MM.1S (cell line): ENCODE results near the gene FAM124A.

Experiments
- DNase-seq: peaks from one replicate; pipeline ENCODE4 v3.0.0-alpha.2; 2015
- H2AFZ ChIP-seq: fragments of 300-600 bp; sonication (generic); 2 replicates; pipeline ENCODE4 v1.6.0; 2016; ENCODE audit warnings: antibody characterized with exemption, low read length
- H3F3A ChIP-seq: fragments of 300-600 bp; sonication (generic); 2 replicates; pipeline ENCODE4 v1.6.1; 2016; ENCODE audit warnings: mild to moderate bottlenecking, antibody characterized with exemption, low read length, moderate library complexity, mixed read lengths; ENCODE audit not compliant: insufficient read depth
- H3K27ac ChIP-seq: fragments of 300-600 bp; sonication (generic); 2 replicates; pipeline ENCODE4 v1.5.1; 2016; ENCODE audit warnings: mild to moderate bottlenecking, low read length
- H3K27me3 ChIP-seq: fragments of 300-600 bp; sonication (generic); replicated peaks from 2 replicates; pipeline ENCODE4 v1.6.0; 2016; ENCODE audit warnings: low read length; ENCODE audit not compliant: insufficient read depth
- H3K36me3 ChIP-seq: fragments of 300-600 bp; sonication (generic); replicated peaks from 2 replicates; pipeline ENCODE4 v1.6.1; 2016; ENCODE audit warnings: mild to moderate bottlenecking, low read length, mixed read lengths; ENCODE audit not compliant: insufficient read depth
- H3K4me1 ChIP-seq: fragments of 300-600 bp; sonication (generic); 2 replicates; pipeline ENCODE4 v1.6.1; 2016; ENCODE audit warnings: low read length, mixed read lengths
- H3K4me2 ChIP-seq: fragments of 300-600 bp; sonication (generic); 2 replicates; pipeline ENCODE4 v1.6.0; 2016; ENCODE audit warnings: low read depth, low read length
- H3K4me3 ChIP-seq: fragments of 300-600 bp; sonication (generic); 2 replicates; pipeline ENCODE4 v1.5.1; 2016; ENCODE audit warnings: low read length, mixed read lengths
- H3K79me2 ChIP-seq: fragments of 300-600 bp; sonication (generic); 2 replicates; pipeline ENCODE4 v1.6.1; 2016; ENCODE audit warnings: mixed run types, low read length, mixed read lengths
- H3K9ac ChIP-seq: fragments of 300-600 bp; sonication (generic); 2 replicates; pipeline ENCODE4 v1.6.1; 2016; ENCODE audit warnings: low read length, mixed read lengths
- H3K9me2 ChIP-seq: fragments of 300-600 bp; sonication (generic); replicated peaks from 2 replicates; pipeline ENCODE4 v1.6.1; 2016; ENCODE audit warnings: mild to moderate bottlenecking, low read length, mixed read lengths; ENCODE audit not compliant: insufficient read depth
- H3K9me3 ChIP-seq: fragments of 300-600 bp; sonication (generic); replicated peaks from 2 replicates; pipeline ENCODE4 v1.6.1; 2016; ENCODE audit warnings: mild to moderate bottlenecking, low read length, mixed read lengths; ENCODE audit not compliant: insufficient read depth
- H4K20me1 ChIP-seq: fragments of 300-600 bp; sonication (generic); 2 replicates; pipeline ENCODE4 v1.6.1; 2016; ENCODE audit warnings: mild to moderate bottlenecking, low read length, moderate library complexity, mixed read lengths; ENCODE audit not compliant: insufficient read depth
- EZH2 ChIP-seq: fragments of 300-600 bp; sonication (generic); optimal IDR thresholded peaks from 2 replicates; pipeline ENCODE3; 2017; ENCODE audit warnings: low read depth, mild to moderate bottlenecking, antibody characterized with exemption, low read length, mixed read lengths
- EZH2phosphoT487 ChIP-seq: fragments of 300-600 bp; sonication (generic); IDR thresholded peaks from 2 replicates; pipeline ENCODE4 v1.6.1; 2018; ENCODE audit warnings: antibody characterized with exemption, low read length
- TF ChIP-seq, protein P1 (sequence below): fragments of 300-600 bp; sonication (generic); IDR thresholded peaks from 2 replicates; pipeline ENCODE4 v1.5.1; 2016; ENCODE audit warnings: antibody characterized with exemption, low read length, mixed read lengths

FAM124A gene

DNA sequence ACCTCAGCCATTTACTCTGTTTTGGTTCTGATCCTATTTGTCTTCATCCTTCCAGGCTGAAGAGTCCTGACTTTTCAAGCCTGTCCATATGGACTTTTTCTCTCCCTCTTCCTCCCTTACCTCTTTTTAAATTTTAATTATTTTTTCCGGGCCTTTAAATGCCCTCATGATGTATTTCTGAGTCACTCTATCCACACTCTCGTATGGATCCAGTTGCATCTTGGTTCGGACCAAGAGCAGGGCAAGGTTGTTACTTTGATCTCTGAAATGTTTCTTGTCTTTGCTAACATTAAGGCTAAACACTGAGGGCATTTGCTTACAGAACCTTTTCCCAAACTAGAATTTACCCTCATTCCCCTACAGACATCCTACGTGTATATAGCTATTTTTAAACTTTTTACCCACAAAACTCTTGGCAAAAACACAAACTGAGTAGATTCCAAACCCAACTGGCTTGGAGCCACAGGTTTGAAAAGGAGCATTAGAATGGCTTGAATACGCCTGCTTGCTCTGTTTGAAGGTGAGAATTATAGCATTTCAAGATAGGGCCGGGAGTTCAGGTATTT is 69.9 kb downstream of the FAM124A start:
- TF ChIP-seq, protein P1, sequence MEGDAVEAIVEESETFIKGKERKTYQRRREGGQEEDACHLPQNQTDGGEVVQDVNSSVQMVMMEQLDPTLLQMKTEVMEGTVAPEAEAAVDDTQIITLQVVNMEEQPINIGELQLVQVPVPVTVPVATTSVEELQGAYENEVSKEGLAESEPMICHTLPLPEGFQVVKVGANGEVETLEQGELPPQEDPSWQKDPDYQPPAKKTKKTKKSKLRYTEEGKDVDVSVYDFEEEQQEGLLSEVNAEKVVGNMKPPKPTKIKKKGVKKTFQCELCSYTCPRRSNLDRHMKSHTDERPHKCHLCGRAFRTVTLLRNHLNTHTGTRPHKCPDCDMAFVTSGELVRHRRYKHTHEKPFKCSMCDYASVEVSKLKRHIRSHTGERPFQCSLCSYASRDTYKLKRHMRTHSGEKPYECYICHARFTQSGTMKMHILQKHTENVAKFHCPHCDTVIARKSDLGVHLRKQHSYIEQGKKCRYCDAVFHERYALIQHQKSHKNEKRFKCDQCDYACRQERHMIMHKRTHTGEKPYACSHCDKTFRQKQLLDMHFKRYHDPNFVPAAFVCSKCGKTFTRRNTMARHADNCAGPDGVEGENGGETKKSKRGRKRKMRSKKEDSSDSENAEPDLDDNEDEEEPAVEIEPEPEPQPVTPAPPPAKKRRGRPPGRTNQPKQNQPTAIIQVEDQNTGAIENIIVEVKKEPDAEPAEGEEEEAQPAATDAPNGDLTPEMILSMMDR, result no peak
- H3K27me3 ChIP-seq, result no peaks in the 10 kb centered on the region
- no peaks in the 10 kb centered on the region for H3K79me2 ChIP-seq
- no peaks in the 10 kb centered on the region for H3K4me1 ChIP-seq
- no peaks in the 10 kb centered on the region for H4K20me1 ChIP-seq
- DNase-seq, result no peak
- H3K36me3 ChIP-seq, result no peaks in the 10 kb centered on the region
- H3K9me3 ChIP-seq, result no peaks in the 10 kb centered on the region
- no peaks in the 10 kb centered on the region for H3K9me2 ChIP-seq
- H2AFZ ChIP-seq, result no peak overlapping the region
- H3K4me3 ChIP-seq, result no peak overlapping the region
- no peak overlapping the region for H3K27ac ChIP-seq
- H3F3A ChIP-seq, result no peaks in the 10 kb centered on the region
- H3K4me2 ChIP-seq, result no peak overlapping the region
- H3K9ac ChIP-seq, result no peak overlapping the region

DNA sequence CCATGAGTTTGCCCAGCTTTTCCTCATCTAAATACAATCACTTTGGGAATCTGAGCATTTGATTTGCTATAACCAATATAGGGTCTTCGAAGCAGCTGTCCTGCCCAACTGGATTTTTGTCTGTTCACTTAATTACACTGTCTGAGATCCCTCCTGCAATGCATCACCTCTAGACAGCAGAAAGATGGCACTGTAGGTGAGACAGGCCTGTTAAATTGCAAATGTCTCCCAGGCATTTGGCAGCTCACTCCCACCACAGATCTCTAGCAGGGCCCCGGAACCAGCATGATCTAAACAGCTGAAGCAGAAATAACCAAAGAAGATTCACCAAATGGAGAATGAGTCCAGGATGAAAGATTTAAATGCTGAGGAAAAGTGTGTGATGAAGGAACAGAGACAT is 75.4 kb downstream of the FAM124A start:
- Histone ChIP-seq H3K36me3 (no peaks in the 10 kb centered on the region), H3K9me2 (no peaks in the 10 kb centered on the region), H3F3A (no peaks in the 10 kb centered on the region), H3K4me3 (no peak overlapping the region), H3K27me3 (no peaks in the 10 kb centered on the region), H3K27ac (no peak overlapping the region), H3K4me2 (no peak overlapping the region), H3K4me1 (no peaks in the 10 kb centered on the region), H4K20me1 (no peaks in the 10 kb centered on the region), H3K79me2 (no peaks in the 10 kb centered on the region), H3K9me3 (no peaks in the 10 kb centered on the region), H2AFZ (no peak overlapping the region), H3K9ac (no peak overlapping the region)
- no peak for DNase-seq
- TF ChIP-seq EZH2 (no peak), EZH2phosphoT487 (no peak)
- TF ChIP-seq, protein P1, result no peak

DNA sequence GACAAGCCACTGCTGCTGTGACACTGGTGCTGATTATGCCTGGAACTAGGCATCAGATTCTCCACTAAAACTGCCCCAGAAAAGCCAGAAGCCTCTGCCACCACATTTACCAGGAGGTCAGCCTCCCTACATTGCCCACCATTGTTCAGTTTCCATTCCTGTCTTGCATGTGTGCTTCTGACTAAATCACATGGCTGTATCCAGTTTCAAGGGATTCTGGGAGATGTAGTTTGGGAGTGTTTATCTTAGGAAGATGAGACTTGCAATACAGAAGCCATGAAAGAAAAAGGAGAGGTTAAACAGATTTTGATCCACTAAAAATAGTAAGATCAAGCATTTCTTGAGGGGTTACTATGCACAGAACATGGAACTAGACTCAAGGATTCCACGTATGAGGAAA is 76.6 kb downstream of the FAM124A start:
- no peak overlapping the region for H3K4me3 ChIP-seq
- no peak overlapping the region for H3K27ac ChIP-seq
- no peaks in the 10 kb centered on the region for H4K20me1 ChIP-seq
- no peaks in the 10 kb centered on the region for H3K4me1 ChIP-seq
- TF ChIP-seq, protein P1, result no peak
- TF ChIP-seq EZH2 (no peak), EZH2phosphoT487 (no peak)
- H3K9ac ChIP-seq, result no peak overlapping the region
- H3K4me2 ChIP-seq, result no peak overlapping the region
- no peak for DNase-seq
- H3K27me3 ChIP-seq, result no peaks in the 10 kb centered on the region
- H2AFZ ChIP-seq, result no peak overlapping the region
- no peaks in the 10 kb centered on the region for H3K9me2 ChIP-seq
- H3K9me3 ChIP-seq, result no peaks in the 10 kb centered on the region
- H3K79me2 ChIP-seq, result no peaks in the 10 kb centered on the region
- no peaks in the 10 kb centered on the region for H3K36me3 ChIP-seq
- no peaks in the 10 kb centered on the region for H3F3A ChIP-seq
